Right lobe of liver (tissue), 4 donors: ENCODE data around the gene EVI5.

Source experiments
- CTCF ChIP-seq, 4 donors: fragments of 200-600 bp in 3 of 4; fragments of 450-650 bp in 1 of 4; IDR thresholded peaks; one replicate each; pipeline versions ENCODE4 v1.5.1 to v1.8.0; 2016 to 2022; ENCODE audit warnings: antibody characterized with exemption in 4 of 4, mild to moderate bottlenecking in 2 of 4
- POLR2A ChIP-seq: fragments of 450-650 bp; IDR thresholded peaks from one replicate; pipeline ENCODE4 v1.6.1; 2017; ENCODE audit warnings: antibody characterized with exemption, mild to moderate bottlenecking
- donor health status: DM: no; HTN: no; CAD: no.
- donor health status: DM: no; HTN: no; CAD: no.
- donor health status: DM: no; HTN: yes; CAD: no.

- TF ChIP-seq CTCF (IDR thresholded peaks at IDR 0.05) (no peak), POLR2A (no peak)
These were observed 273.4 kb downstream of the EVI5 start for GRCh38 chr1:92511541-92511940.
